Activated CD8-positive, alpha-beta memory T cell treated with anti-CD3 and anti-CD28 coated beads, Interleukin-2, amount 10 ng/mL, durations not matched to agents 7 days and 5 days (primary cell): ENCODE measurements around the gene OR4X1. TPM values are rescaled to one million over a fixed set of nuclear protein-coding genes. Genes with fewer than 3 reads are reported as not detected.

Experiments used
- total RNA-seq, 2 experiments: library from RNA; stranded (reverse); gene quantifications; one replicate each; pipeline ENCODE4 v1.2.3, GENCODE V29; 2021

Gene OR4X1
- total RNA-seq, 2 experiments from 2014 or later, result not detected

Other genes starting within 250 kb of the OR4X1 start
- gene OR4B1, start 47.1 kb upstream of the OR4X1 start, total RNA-seq, result not detected
- not detected for gene OR4X2, start 18.8 kb upstream of the OR4X1 start, total RNA-seq
- gene OR4S1, start 42.4 kb downstream of the OR4X1 start, total RNA-seq, result not detected
- gene OR4C3, start 61.1 kb downstream of the OR4X1 start, total RNA-seq, result not detected
- not detected for gene OR4C5, start 102.6 kb downstream of the OR4X1 start, total RNA-seq
- gene OR4A47, start 224.9 kb downstream of the OR4X1 start, total RNA-seq, result not detected